OCI-LY3 (cell line): ENCODE measurements around the gene CYTH4.

Experiments
- H2AFZ ChIP-seq: fragments of 200-600, 300-600 bp; shearing (Covaris generic); 2 replicates; pipeline ENCODE4 v1.6.0; 2014; ENCODE audit warnings: antibody characterized with exemption, low read depth, low read length
- H3K27ac ChIP-seq: fragments of 200-600, 300-600 bp; sonication (generic); 2 replicates; pipeline ENCODE4 v1.5.1; 2014; ENCODE audit warnings: mild to moderate bottlenecking, low read length, moderate library complexity, mixed read lengths
- H3K27me3 ChIP-seq: fragments of 200-600, 300-600 bp; sonication (generic); 2 replicates; pipeline ENCODE4 v1.6.1; 2014; ENCODE audit warnings: low read depth, low read length, mixed read lengths
- H3K36me3 ChIP-seq: fragments of 200-600, 300-600 bp; sonication (generic); replicated peaks from 2 replicates; pipeline ENCODE3; 2014; ENCODE audit warnings: low read depth, low read length, mixed read lengths
- H3K4me1 ChIP-seq: fragments of 300-600, 200-600 bp; sonication (generic); 2 replicates; pipeline ENCODE4 v1.6.1; 2014; ENCODE audit warnings: low read length, mixed read lengths
- H3K4me2 ChIP-seq: fragments of 200-600, 300-600 bp; sonication (generic); 2 replicates; pipeline ENCODE4 v1.6.1; 2014; ENCODE audit warnings: low read length, mixed read lengths
- H3K4me3 ChIP-seq: fragments of 300-600, 200-600 bp; sonication (generic); 2 replicates; pipeline ENCODE4 v1.5.1; 2014; ENCODE audit warnings: antibody characterized with exemption, mild to moderate bottlenecking, low read length, moderate library complexity
- H3K79me2 ChIP-seq: fragments of 300-600, 200-600 bp; shearing (Covaris generic); 2 replicates; pipeline ENCODE4 v1.6.1; 2014; ENCODE audit warnings: mild to moderate bottlenecking, low read length, mixed read lengths
- H3K9ac ChIP-seq: fragments of 300-600, 200-600 bp; shearing (Covaris generic); 2 replicates; pipeline ENCODE4 v1.6.0; 2014; ENCODE audit warnings: mild to moderate bottlenecking, low read length, moderate library complexity
- H3K9me3 ChIP-seq: fragments of 200-600, 300-600 bp; shearing (Covaris generic); 2 replicates; pipeline ENCODE4 v1.6.1; 2014; ENCODE audit warnings: low read length, mixed read lengths; ENCODE audit not compliant: insufficient read depth
- H4K20me1 ChIP-seq: fragments of 200-600, 300-600 bp; sonication (generic); 2 replicates; pipeline ENCODE4 v1.6.1; 2016; ENCODE audit warnings: low read length, mixed read lengths; ENCODE audit not compliant: insufficient read depth
- CTCF ChIP-seq: fragments of 200-600, 300-600 bp; sonication (generic); IDR thresholded peaks from 2 replicates; pipeline ENCODE4 v1.5.1; 2014; ENCODE audit warnings: antibody characterized with exemption, low read length, low read depth
- EZH2phosphoT487 ChIP-seq: fragments of 200-600 bp; shearing (Covaris generic); IDR thresholded peaks from 2 replicates; pipeline ENCODE4 v1.6.1; 2018; ENCODE audit warnings: antibody characterized with exemption, mixed run types, low read depth

CYTH4 gene

GRCh38 chr22:37336579-37336978 is 54.3 kb downstream of the CYTH4 start:
- peaks cover 37% of the 10 kb centered on the region for H3K27me3 ChIP-seq
- no peaks in the 10 kb centered on the region for H4K20me1 ChIP-seq
- no peaks in the 10 kb centered on the region for H3K9me3 ChIP-seq
- no peak overlapping the region for H3K9ac ChIP-seq
- no peak overlapping the region for H3K27ac ChIP-seq
- TF ChIP-seq EZH2phosphoT487 (no peak), CTCF (no peak)
- no peak overlapping the region for H3K4me2 ChIP-seq
- no peak overlapping the region for H2AFZ ChIP-seq
- no peak overlapping the region for H3K4me3 ChIP-seq
- peaks cover 33% of the 10 kb centered on the region for H3K4me1 ChIP-seq
- no peaks in the 10 kb centered on the region for H3K79me2 ChIP-seq
- no peaks in the 10 kb centered on the region for H3K36me3 ChIP-seq

DNA sequence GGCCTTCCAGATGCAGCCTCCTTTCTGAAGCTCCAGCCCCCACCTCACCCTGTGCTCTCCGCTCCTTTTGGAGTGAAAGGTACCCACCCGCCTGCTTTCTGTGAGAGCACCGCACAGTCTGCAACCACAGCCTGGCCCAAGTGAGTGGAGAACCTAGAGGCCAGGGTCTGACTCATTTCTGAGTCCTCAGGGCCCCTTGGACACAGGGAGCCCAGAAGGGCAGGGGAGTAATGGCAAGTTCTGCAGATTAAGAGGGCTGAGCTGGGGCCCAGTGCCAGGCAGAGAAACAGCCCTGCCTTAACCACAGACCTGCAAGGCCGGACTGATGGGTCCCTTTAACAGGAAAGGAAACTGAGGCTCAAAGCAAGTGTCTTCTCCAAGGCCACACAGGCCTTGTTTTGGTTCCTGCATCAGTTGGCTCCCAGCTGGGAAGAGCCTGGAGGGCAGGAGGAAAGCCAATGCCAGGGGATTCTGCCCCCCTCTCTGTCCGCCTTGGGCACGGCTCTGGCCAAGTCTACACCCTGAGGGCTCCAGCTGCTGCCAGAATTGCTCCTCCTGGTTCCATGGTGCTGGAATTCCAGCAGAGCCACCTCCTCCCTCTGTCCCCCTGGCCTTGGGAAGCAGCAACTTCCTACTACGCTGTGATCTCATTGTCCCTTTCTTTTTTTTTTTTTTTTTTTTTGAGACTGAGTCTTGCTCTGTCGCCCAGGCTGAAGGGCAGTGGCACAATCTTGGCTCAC is 55.1 kb downstream of the CYTH4 start:
- Histone ChIP-seq H3K4me3 (no peak overlapping the region), H3K9ac (no peak overlapping the region), H4K20me1 (no peaks in the 10 kb centered on the region), H3K36me3 (no peaks in the 10 kb centered on the region), H3K4me2 (0 out of 2 replicates have a peak overlapping the region, but pooled peaks have one; percentile 25), H3K27ac (no peak overlapping the region), H2AFZ (no peak overlapping the region), H3K27me3 (peaks cover 45% of the 10 kb centered on the region), H3K79me2 (no peaks in the 10 kb centered on the region), H3K9me3 (no peaks in the 10 kb centered on the region), H3K4me1 (peaks cover 29% of the 10 kb centered on the region)
- TF ChIP-seq EZH2phosphoT487 (no peak), CTCF (no peak)

DNA sequence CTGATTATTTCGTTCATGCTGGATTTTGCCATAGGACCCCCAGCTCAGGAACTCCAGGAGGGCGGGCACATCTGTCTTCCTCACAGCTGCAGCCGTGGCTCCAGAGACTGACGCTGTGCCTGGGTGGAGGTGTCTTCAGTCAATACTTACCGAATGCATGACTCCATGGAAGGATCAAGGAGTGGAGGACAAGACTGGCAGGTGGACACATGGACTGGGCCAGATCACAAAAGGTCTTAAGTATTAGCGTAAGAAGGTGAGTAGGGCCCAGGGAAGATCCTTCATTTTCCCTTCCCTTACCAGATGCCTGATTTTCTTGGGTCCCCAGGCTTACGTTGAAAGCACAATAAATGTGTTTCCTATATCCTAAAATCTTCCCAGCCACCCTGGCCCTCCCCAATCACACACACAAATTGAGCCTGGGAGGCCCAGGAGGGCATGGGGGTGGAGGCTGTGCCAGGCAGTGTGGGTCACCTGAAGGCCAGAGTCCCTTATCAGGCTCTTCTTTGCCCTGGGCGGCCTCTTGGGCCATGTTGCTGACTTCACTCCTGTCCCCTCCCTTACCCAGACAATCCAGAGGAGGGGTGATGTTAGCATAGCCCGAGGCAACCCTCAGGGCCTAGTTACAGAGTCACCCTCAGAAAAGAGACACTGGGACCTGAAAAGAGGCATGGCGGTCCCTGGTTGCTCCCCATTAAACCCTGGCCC is 56.4 kb downstream of the CYTH4 start:
- H3K9ac ChIP-seq: no peak overlapping the region
- peaks cover 28% of the 10 kb centered on the region for H3K4me1 ChIP-seq
- no peak overlapping the region for H2AFZ ChIP-seq
- no peaks in the 10 kb centered on the region for H3K9me3 ChIP-seq
- no peaks in the 10 kb centered on the region for H3K79me2 ChIP-seq
- TF ChIP-seq EZH2phosphoT487 (no peak), CTCF (no peak)
- H3K27me3 ChIP-seq: peaks cover 52% of the 10 kb centered on the region
- H3K4me2 ChIP-seq: no peak overlapping the region
- H4K20me1 ChIP-seq: no peaks in the 10 kb centered on the region
- H3K36me3 ChIP-seq: no peaks in the 10 kb centered on the region
- no peak overlapping the region for H3K27ac ChIP-seq
- no peak overlapping the region for H3K4me3 ChIP-seq

- no peak for TF ChIP-seq CTCF
- TF ChIP-seq EZH2phosphoT487: no peak
- no peak overlapping the region for H2AFZ ChIP-seq
- H3K4me1 ChIP-seq: peaks cover 28% of the 10 kb centered on the region
Observed at GRCh38 chr22:37340331-37341262, 58.3 kb downstream of the CYTH4 start.

More at GRCh38 chr22:37340331-37341262, 58.3 kb downstream of the CYTH4 start:
- Histone ChIP-seq H3K36me3 (no peaks in the 10 kb centered on the region), H3K4me2 (no peak overlapping the region), H3K27me3 (peaks cover 45% of the 10 kb centered on the region), H3K4me3 (no peak overlapping the region), H3K79me2 (no peaks in the 10 kb centered on the region), H3K9me3 (no peaks in the 10 kb centered on the region), H3K27ac (no peak overlapping the region), H3K9ac (no peak overlapping the region), H4K20me1 (no peaks in the 10 kb centered on the region)
